Nucleus accumbens (tissue), 56 donors: ENCODE measurements around the gene EPN3.
A peak's percentile ranks its signal among the peaks of the same experiment; 100 is the strongest.

Source experiments
- DNase-seq, 56 donors: peaks; one replicate each; lab custom pipeline; 2025; lab: John Stamatoyannopoulos, UW

Gene EPN3

GRCh38 chr17:50583641-50584040 is 51.1 kb downstream of the EPN3 start:
- no peak for DNase-seq

- DNase-seq: no peak
Observed at GRCh38 chr17:50584116-50584515, 51.6 kb downstream of the EPN3 start.

GRCh38 chr17:50584749-50585148 is 52.2 kb downstream of the EPN3 start:
- no peak for DNase-seq

GRCh38 chr17:50585346-50585745 is 52.8 kb downstream of the EPN3 start:
- DNase-seq: no peak

- no peak for DNase-seq
Observed at GRCh38 chr17:50585891-50586290, 53.4 kb downstream of the EPN3 start.

- no peak for DNase-seq
Observed at GRCh38 chr17:50586421-50587247, 54.1 kb downstream of the EPN3 start.

GRCh38 chr17:50587571-50587970 is 55.0 kb downstream of the EPN3 start:
- no peak for DNase-seq

GRCh38 chr17:50588391-50589049 is 56.0 kb downstream of the EPN3 start:
- DNase-seq: peak in 3 of 56 donors; percentile 8 to 10 (median 9)

- DNase-seq: no peak
Observed at GRCh38 chr17:50589095-50589705, 56.7 kb downstream of the EPN3 start.

GRCh38 chr17:50590946-50591737 is 58.6 kb downstream of the EPN3 start:
- no peak for DNase-seq

GRCh38 chr17:50593321-50593720 is 60.8 kb downstream of the EPN3 start:
- DNase-seq: peak in 6 of 56 donors; percentile 9 to 31 (median 17)
